Measurements from ENCODE around the gene ZYG11B. TPM values are rescaled to one million over a fixed set of nuclear protein-coding genes. Genes with fewer than 3 reads are reported as not detected.

Gene ZYG11B
- total RNA-seq, 3 donors from 2014 or later: 38.7 to 47.6 (median 47.4) TPM

DNA sequence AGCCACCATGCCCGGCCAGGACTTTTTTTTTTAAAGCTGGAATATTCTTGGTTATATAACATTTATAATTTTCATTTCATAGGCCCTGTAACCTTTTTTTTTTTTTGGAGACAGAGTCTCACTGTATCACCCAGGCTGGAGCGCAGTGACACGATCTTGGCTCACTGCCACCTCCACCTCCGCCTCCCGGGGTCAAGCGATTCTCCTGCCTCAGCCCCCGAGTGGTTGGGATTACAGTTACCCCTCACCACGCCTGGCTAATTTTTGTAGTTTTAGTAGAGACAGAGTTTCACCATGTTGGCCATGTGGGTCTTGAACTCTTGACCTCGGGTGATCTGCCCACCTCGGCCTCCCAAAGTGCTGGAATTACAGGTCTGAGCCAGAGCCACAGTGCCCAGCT, 12.6 kb downstream of the ZYG11B start:
- Histone ChIP-seq H3K36me3 (no peaks in the 10 kb centered on the region), H3K4me1 (no peaks in the 10 kb centered on the region), H3K27me3 (no peaks in the 10 kb centered on the region), H3K9me3 (no peaks in the 10 kb centered on the region), H3K27ac (no peak overlapping the region), H3K4me3 (no peak overlapping the region)
- intact Hi-C loops (cut with DNase I; ENCODE audit: low total_unique reads): no loop called here
- TF ChIP-seq, protein P1, sequence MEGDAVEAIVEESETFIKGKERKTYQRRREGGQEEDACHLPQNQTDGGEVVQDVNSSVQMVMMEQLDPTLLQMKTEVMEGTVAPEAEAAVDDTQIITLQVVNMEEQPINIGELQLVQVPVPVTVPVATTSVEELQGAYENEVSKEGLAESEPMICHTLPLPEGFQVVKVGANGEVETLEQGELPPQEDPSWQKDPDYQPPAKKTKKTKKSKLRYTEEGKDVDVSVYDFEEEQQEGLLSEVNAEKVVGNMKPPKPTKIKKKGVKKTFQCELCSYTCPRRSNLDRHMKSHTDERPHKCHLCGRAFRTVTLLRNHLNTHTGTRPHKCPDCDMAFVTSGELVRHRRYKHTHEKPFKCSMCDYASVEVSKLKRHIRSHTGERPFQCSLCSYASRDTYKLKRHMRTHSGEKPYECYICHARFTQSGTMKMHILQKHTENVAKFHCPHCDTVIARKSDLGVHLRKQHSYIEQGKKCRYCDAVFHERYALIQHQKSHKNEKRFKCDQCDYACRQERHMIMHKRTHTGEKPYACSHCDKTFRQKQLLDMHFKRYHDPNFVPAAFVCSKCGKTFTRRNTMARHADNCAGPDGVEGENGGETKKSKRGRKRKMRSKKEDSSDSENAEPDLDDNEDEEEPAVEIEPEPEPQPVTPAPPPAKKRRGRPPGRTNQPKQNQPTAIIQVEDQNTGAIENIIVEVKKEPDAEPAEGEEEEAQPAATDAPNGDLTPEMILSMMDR (IDR thresholded peaks at IDR 0.05): no peak
- no peak for TF ChIP-seq POLR2AphosphoS5 (IDR thresholded peaks at IDR 0.05)
- no peak for TF ChIP-seq POLR2A (IDR thresholded peaks at IDR 0.05)
- no peak for DNase-seq (ENCODE audit: low spot score in 2 of 2)

DNA sequence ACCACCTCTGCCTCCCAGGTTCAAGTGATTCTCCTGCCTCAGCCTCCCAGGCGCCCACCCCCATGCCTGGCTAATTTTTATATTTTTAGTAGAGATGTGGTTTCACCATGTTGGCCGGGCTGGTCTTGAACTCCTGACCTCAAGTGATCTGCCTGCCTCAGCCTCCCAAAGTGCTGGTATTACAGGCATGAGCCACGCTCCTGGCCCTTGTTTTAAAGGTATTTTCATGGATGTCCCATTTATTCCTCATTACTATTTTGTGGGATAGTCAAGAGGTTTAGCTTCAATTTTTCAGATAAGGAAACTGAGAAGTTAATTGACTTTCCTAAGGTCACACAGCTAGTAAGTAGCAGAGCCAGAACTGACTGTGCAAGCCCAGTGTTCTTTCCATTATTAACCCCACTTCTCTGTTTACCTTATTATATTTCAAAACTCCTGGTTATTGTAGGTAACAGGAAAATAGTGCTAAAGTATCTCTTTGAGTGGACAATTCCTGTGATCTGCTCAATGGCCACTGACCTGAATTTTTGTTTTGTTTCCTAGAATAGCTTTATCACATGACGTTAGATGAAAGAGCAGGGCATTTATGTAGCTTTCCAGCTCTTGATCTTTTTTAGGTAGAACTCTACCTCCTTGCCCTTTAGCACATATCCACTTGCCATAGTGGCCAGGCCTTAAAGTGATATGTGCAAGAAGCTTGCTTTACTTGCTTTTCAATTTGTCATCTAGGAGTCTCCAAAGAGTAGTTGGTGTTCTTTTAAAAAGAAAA, 13.6 kb downstream of the ZYG11B start:
- no peak for TF ChIP-seq POLR2A (IDR thresholded peaks at IDR 0.05)
- TF ChIP-seq POLR2AphosphoS5 (IDR thresholded peaks at IDR 0.05): no peak
- TF ChIP-seq, protein P1 (IDR thresholded peaks at IDR 0.05): no peak
- DNase-seq (ENCODE audit: low spot score in 2 of 2): no peak
- H3K27ac ChIP-seq: no peak overlapping the region
- H3K4me3 ChIP-seq: no peak overlapping the region
- no peaks in the 10 kb centered on the region for H3K27me3 ChIP-seq
- H3K4me1 ChIP-seq: no peaks in the 10 kb centered on the region
- H3K36me3 ChIP-seq: no peaks in the 10 kb centered on the region
- H3K9me3 ChIP-seq: no peaks in the 10 kb centered on the region
- intact Hi-C loops (cut with DNase I; ENCODE audit: low total_unique reads): no loop called here

DNA sequence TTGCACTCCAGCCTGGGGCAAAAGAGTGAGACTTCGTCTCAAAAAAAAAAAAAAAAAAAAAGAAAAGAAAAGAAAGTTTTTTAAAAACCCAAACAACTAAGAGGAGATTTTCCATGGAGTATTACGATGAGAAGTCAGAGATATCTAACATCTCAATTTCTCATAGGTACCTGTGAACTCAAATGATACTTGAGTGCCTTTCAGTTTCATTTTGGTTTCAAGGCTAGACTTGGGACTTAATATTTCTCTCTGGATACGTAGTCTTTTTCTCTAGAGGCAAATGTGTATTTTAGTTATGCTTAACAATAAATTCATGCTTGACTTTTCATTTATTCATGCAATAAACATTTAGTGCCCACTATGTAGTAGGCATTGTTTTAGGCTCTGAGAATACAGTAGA, 15.0 kb downstream of the ZYG11B start:
- no peaks in the 10 kb centered on the region for H3K9me3 ChIP-seq
- DNase-seq (ENCODE audit: low spot score in 2 of 2): no peak
- no peak overlapping the region for H3K4me3 ChIP-seq
- H3K4me1 ChIP-seq: no peaks in the 10 kb centered on the region
- TF ChIP-seq, protein P1 (IDR thresholded peaks at IDR 0.05): no peak
- TF ChIP-seq POLR2AphosphoS5 (IDR thresholded peaks at IDR 0.05) (no peak), POLR2A (IDR thresholded peaks at IDR 0.05) (no peak)
- H3K36me3 ChIP-seq: no peaks in the 10 kb centered on the region
- intact Hi-C loops (cut with DNase I; ENCODE audit: low total_unique reads): no loop called here
- H3K27me3 ChIP-seq: no peaks in the 10 kb centered on the region
- no peak overlapping the region for H3K27ac ChIP-seq

DNA sequence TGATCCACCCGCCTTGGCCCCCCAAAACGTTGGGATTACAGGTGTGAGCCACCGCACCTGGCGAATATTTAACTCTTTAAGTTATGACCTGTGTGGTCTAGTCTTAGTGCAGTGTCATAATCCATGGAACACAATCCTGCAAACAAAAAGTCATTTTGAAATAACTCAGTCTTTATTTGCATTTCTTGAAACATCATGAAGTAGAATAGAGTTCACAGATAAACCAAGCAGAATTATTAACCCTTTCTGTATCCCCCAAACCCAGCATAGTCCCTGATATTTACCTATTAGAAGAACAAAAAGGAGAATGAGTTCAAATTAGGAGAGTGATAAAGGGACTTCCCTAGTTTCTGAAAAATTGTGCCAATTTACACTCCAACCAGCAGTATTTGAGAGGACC, 19.9 kb downstream of the ZYG11B start:
- Histone ChIP-seq H3K4me1 (no peaks in the 10 kb centered on the region), H3K9me3 (no peaks in the 10 kb centered on the region), H3K27ac (no peak overlapping the region), H3K36me3 (no peaks in the 10 kb centered on the region), H3K27me3 (no peaks in the 10 kb centered on the region), H3K4me3 (no peak overlapping the region)
- intact Hi-C loops (cut with DNase I; ENCODE audit: low total_unique reads): no loop called here
- DNase-seq (ENCODE audit: low spot score in 2 of 2): no peak
- no peak for TF ChIP-seq POLR2A (IDR thresholded peaks at IDR 0.05)
- TF ChIP-seq, protein P1 (IDR thresholded peaks at IDR 0.05): no peak
- no peak for TF ChIP-seq POLR2AphosphoS5 (IDR thresholded peaks at IDR 0.05)

DNA sequence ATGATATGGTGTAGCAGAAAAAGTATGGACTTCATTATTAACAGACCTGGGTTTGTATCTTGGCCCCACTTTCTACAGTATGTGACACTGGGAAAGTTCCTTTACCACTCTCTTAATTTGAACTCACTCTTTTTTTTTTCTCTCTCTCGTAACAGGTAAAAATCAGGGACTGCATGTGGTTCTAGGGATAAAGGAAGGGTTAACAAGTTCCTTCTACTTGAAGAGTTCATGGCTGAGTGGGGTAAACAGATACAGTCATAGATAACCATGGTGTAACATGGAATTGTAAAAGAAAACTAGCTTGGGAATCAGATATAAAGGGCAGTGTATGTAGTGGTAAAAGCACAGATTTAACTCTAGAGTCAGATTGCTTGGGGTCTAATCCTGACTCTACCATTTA, 21.2 kb downstream of the ZYG11B start:
- no peak overlapping the region for H3K27ac ChIP-seq
- intact Hi-C loops (cut with DNase I; ENCODE audit: low total_unique reads): no loop called here
- H3K4me3 ChIP-seq: no peak overlapping the region
- no peaks in the 10 kb centered on the region for H3K27me3 ChIP-seq
- no peaks in the 10 kb centered on the region for H3K4me1 ChIP-seq
- DNase-seq (ENCODE audit: low spot score in 2 of 2): no peak
- H3K36me3 ChIP-seq: no peaks in the 10 kb centered on the region
- no peaks in the 10 kb centered on the region for H3K9me3 ChIP-seq
- TF ChIP-seq POLR2A (IDR thresholded peaks at IDR 0.05): no peak
- TF ChIP-seq, protein P1 (IDR thresholded peaks at IDR 0.05): no peak
- TF ChIP-seq POLR2AphosphoS5 (IDR thresholded peaks at IDR 0.05): no peak

Data from breast epithelium (tissue), 4 donors.